ENCODE results near the gene GATAD1. TPM values are rescaled to one million over a fixed set of nuclear protein-coding genes. Genes with fewer than 3 reads are reported as not detected.
A peak's percentile ranks its signal among the peaks of the same experiment; 100 is the strongest.

Gene GATAD1
- total RNA-seq, 1 experiment from 2014 or later: 38.2 TPM

DNA sequence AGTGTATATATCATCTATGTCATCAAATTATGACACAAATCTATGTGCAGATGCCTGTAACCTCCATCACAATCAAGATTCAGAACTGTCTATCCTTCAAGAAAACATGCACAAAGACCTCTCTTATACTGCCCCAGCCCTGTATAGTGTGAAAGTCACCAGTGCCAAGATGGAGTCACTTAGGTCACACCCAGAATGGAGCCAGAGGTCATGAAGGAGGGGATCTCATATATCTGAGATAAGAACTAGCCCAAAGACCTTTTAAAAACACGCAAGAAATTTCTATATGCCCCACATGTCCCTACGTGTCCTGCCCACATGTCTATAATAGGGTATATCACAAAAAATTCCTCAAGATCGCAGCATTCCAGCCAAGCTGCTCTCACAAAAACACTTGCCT, 20.1 kb upstream of the GATAD1 start:
- Mint-ChIP-seq H3K4me1 (ENCODE audit: low read depth, unreplicated experiment) (peaks cover 9% of the 10 kb centered on the region), H3K27me3 (ENCODE audit: insufficient read depth, unreplicated experiment) (no peaks in the 10 kb centered on the region), H3K27ac (ENCODE audit: unreplicated experiment) (no peak overlapping the region), H3K9me3 (ENCODE audit: unreplicated experiment) (no peaks in the 10 kb centered on the region), H3K36me3 (ENCODE audit: insufficient read depth, unreplicated experiment) (no peaks in the 10 kb centered on the region), H3K4me3 (ENCODE audit: unreplicated experiment) (no peak overlapping the region)
- intact Hi-C loops (cut with micrococcal nuclease; ENCODE audit: unreplicated experiment): no loop called here
- TF ChIP-seq, protein P1, sequence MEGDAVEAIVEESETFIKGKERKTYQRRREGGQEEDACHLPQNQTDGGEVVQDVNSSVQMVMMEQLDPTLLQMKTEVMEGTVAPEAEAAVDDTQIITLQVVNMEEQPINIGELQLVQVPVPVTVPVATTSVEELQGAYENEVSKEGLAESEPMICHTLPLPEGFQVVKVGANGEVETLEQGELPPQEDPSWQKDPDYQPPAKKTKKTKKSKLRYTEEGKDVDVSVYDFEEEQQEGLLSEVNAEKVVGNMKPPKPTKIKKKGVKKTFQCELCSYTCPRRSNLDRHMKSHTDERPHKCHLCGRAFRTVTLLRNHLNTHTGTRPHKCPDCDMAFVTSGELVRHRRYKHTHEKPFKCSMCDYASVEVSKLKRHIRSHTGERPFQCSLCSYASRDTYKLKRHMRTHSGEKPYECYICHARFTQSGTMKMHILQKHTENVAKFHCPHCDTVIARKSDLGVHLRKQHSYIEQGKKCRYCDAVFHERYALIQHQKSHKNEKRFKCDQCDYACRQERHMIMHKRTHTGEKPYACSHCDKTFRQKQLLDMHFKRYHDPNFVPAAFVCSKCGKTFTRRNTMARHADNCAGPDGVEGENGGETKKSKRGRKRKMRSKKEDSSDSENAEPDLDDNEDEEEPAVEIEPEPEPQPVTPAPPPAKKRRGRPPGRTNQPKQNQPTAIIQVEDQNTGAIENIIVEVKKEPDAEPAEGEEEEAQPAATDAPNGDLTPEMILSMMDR (IDR thresholded peaks at IDR 0.05; ENCODE audit: insufficient read depth in 1 of 2, low read depth in 1 of 2, low read length in 1 of 2, severe bottlenecking in 1 of 2, unreplicated experiment in 1 of 2): no peak
- H3K36me3 ChIP-seq (ENCODE audit: control insufficient read depth, insufficient read depth, low read length): no peaks in the 10 kb centered on the region
- POLR2A ChIA-PET: no interaction called here
- no peaks in the 10 kb centered on the region for H3K4me1 ChIP-seq
- no peaks in the 10 kb centered on the region; the same call in 1 of the 2 replicates for H3K27me3 ChIP-seq (replicated peaks; ENCODE audit: control insufficient read depth, insufficient read depth, low read length)
- CTCF ChIA-PET: interaction anchor here (0.7 kb wide), 1 partner anchor 356 kb away, joined by 5 read pairs; no protein-coding TSS in a partner anchor
- no peak overlapping the region for H3K4me3 ChIP-seq (ENCODE audit: low read depth, low read length)
- no peaks in the 10 kb centered on the region for H3K9me3 ChIP-seq
- BruUV-seq (replicated peaks): no TSS peak
- no peak for DNase-seq

DNA sequence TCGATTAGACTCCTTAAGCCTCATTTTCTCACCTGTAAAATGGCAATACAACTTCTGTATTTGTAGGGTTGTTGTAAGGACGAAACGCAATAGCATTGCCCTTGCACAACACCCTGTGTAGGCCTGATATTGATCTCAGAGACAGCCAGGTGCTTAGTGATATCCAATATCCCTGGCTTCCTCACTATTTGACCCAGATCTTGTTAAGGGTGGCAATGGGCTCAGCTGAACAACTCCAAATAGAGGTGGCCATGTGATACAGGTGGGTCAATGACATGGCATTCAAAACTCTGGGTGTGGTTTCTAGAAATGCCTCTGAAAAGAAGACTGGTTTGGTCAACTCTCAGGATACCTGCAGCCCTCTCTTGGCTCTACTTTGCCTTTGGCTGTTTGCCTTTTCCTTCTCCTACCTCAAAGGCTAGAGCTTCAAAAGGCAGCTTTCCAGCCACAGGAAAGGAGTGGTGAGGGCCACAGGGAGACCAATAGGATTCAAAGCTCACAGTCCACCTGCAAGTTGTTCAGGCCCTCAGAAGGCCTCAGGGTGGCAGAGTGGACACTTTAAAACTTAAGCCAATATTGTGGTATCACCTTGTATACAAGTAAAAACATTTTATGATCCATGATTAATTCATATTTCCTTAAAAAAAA, 14.9 kb upstream of the GATAD1 start:
- Mint-ChIP-seq H3K4me1 (ENCODE audit: low read depth, unreplicated experiment) (no peaks in the 10 kb centered on the region), H3K36me3 (ENCODE audit: insufficient read depth, unreplicated experiment) (no peaks in the 10 kb centered on the region), H3K27me3 (ENCODE audit: insufficient read depth, unreplicated experiment) (no peaks in the 10 kb centered on the region), H3K4me3 (ENCODE audit: unreplicated experiment) (no peak overlapping the region), H3K9me3 (ENCODE audit: unreplicated experiment) (no peaks in the 10 kb centered on the region), H3K27ac (ENCODE audit: unreplicated experiment) (no peak overlapping the region)
- H3K27me3 ChIP-seq (replicated peaks; ENCODE audit: control insufficient read depth, insufficient read depth, low read length): no peaks in the 10 kb centered on the region
- intact Hi-C loops (cut with micrococcal nuclease; ENCODE audit: unreplicated experiment): no loop called here
- no peaks in the 10 kb centered on the region for H3K36me3 ChIP-seq (ENCODE audit: control insufficient read depth, insufficient read depth, low read length)
- CTCF ChIA-PET: interaction anchor here (1.0 kb wide), 1 partner anchor 15 kb away, joined by 3 read pairs; the partner anchor contains the start of gene GATAD1
- no TSS peak for BruUV-seq (replicated peaks)
- H3K4me1 ChIP-seq: no peaks in the 10 kb centered on the region
- TF ChIP-seq, protein P1 (IDR thresholded peaks at IDR 0.05; ENCODE audit: insufficient read depth in 1 of 2, low read depth in 1 of 2, low read length in 1 of 2, severe bottlenecking in 1 of 2, unreplicated experiment in 1 of 2): no peak
- DNase-seq: peak; percentile 30 to 49
- H3K9me3 ChIP-seq: no peaks in the 10 kb centered on the region
- POLR2A ChIA-PET: interaction anchor here (1.4 kb wide), 1 partner anchor 15 kb away, joined by 11 read pairs; the partner anchor contains the start of gene GATAD1
- no peak overlapping the region for H3K4me3 ChIP-seq (ENCODE audit: low read depth, low read length)

DNA sequence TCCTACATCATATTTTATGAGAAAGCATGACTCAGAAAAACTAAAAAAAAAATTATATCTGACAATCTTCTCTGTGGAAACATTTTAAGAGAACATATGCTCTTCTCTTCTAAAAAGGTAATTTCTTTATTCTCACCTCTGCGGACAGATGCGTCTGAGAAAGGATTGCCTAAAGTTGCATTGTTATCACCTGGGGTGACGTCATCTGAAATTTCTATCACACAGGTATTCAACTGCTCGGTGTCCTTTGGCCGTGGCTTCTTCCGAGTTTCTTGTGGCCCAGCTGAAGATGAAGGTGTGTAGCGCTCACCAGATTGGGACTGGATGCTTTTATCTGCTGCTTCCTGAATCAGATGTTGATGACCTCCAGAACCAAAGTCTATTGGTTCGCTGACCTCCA, 14.3 kb upstream of the GATAD1 start:
- Histone ChIP-seq H3K36me3 (ENCODE audit: control insufficient read depth, insufficient read depth, low read length) (no peaks in the 10 kb centered on the region), H3K4me1 (no peaks in the 10 kb centered on the region), H3K4me3 (ENCODE audit: low read depth, low read length) (no peak overlapping the region), H3K9me3 (no peaks in the 10 kb centered on the region), H3K27me3 (replicated peaks; ENCODE audit: control insufficient read depth, insufficient read depth, low read length) (no peaks in the 10 kb centered on the region)
- POLR2A ChIA-PET: interaction anchor here (1.4 kb wide), 1 partner anchor 14 kb away, joined by 11 read pairs; the partner anchor contains the start of gene GATAD1
- TF ChIP-seq, protein P1 (IDR thresholded peaks at IDR 0.05; ENCODE audit: insufficient read depth in 1 of 2, low read depth in 1 of 2, low read length in 1 of 2, severe bottlenecking in 1 of 2, unreplicated experiment in 1 of 2): no peak
- intact Hi-C loops (cut with micrococcal nuclease; ENCODE audit: unreplicated experiment): no loop called here
- Mint-ChIP-seq H3K4me1 (ENCODE audit: low read depth, unreplicated experiment) (no peaks in the 10 kb centered on the region), H3K4me3 (ENCODE audit: unreplicated experiment) (no peak overlapping the region), H3K9me3 (ENCODE audit: unreplicated experiment) (no peaks in the 10 kb centered on the region), H3K36me3 (ENCODE audit: insufficient read depth, unreplicated experiment) (no peaks in the 10 kb centered on the region), H3K27ac (ENCODE audit: unreplicated experiment) (no peak overlapping the region), H3K27me3 (ENCODE audit: insufficient read depth, unreplicated experiment) (no peaks in the 10 kb centered on the region)
- BruUV-seq (replicated peaks): no TSS peak
- no peak for DNase-seq
- CTCF ChIA-PET: interaction anchor here (1.0 kb wide), 1 partner anchor 14 kb away, joined by 3 read pairs; the partner anchor contains the start of gene GATAD1

Data from Caco-2 (cell line).